Stimulated activated naive CD8-positive, alpha-beta T cell treated with anti-CD3 and anti-CD28 coated beads, Interleukin-15, amount 100 ng/mL, for 72 hours (primary cell): ENCODE results near the gene CLSTN3.

Source experiments
- ATAC-seq: fragments of 150-1000 bp; cut with Tn5 transposase; 2 replicates; pipeline ENCODE4 v1.10.0; 2021; ENCODE audit warnings: mild to moderate bottlenecking, moderate library complexity
- DNase-seq, 2 donors: peaks; one replicate each; pipeline ENCODE4 v3.0.0; 2021 to 2022
- H3K27ac Mint-ChIP-seq, 2 donors: one replicate each; pipeline ENCODE4 v1.8.0; 2022; ENCODE audit warnings: mild to moderate bottlenecking in 2 of 2, mixed read lengths in 2 of 2, moderate library complexity in 2 of 2
- H3K27me3 Mint-ChIP-seq: one replicate; pipeline ENCODE4 v1.8.0; 2022; ENCODE audit warnings: mixed read lengths
- H3K4me1 Mint-ChIP-seq: one replicate; pipeline ENCODE4 v1.8.0; 2022; ENCODE audit warnings: mild to moderate bottlenecking, mixed read lengths
- H3K4me3 Mint-ChIP-seq, 2 donors: one replicate each; pipeline ENCODE4 v1.8.0; 2022; ENCODE audit warnings: mild to moderate bottlenecking in 2 of 2, mixed read lengths in 2 of 2, moderate library complexity in 1 of 2
- H3K9me3 Mint-ChIP-seq, 2 donors: one replicate each; pipeline ENCODE4 v1.8.0; 2022; ENCODE audit warnings: mixed read lengths in 2 of 2

The CLSTN3 gene

DNA sequence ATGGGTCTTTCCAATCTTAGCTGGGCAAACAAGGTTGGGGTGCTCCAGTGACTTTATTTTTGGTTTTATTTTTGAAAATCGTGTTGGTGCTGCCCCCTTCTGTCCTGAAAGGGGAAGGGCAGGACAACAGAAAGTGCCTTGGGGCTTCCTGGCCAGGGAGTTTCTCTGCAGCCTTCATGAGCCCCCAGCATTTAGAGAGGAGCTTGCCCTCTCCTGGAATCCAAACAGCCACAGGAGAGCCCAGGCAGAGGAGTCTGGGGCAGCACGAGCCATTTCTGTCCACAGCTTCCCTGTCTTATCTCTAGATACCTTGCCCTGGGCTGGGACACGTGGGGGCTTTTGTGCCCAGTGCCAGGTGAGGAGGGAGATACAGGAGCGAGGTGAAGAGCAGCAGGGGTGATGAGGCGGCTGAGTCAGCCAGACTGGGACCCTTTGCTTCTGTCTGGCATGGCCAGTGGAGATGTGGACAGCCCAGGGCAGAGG, 16.7 kb upstream of the CLSTN3 start:
- H3K4me1 Mint-ChIP-seq = peaks cover 41% of the 10 kb centered on the region
- no peaks in the 10 kb centered on the region for H3K27me3 Mint-ChIP-seq
- no peaks in the 10 kb centered on the region for H3K9me3 Mint-ChIP-seq
- ATAC-seq (peak; percentile 10), DNase-seq (peak; percentile 28 to 41)
- H3K27ac Mint-ChIP-seq = no peak overlapping the region
- no peak overlapping the region for H3K4me3 Mint-ChIP-seq

- no peak for ATAC-seq
- no peak overlapping the region for H3K4me3 Mint-ChIP-seq
- H3K4me1 Mint-ChIP-seq = peaks cover 41% of the 10 kb centered on the region
- no peak overlapping the region for H3K27ac Mint-ChIP-seq
- H3K27me3 Mint-ChIP-seq = no peaks in the 10 kb centered on the region
- no peaks in the 10 kb centered on the region for H3K9me3 Mint-ChIP-seq
- DNase-seq = no peak
These were observed 16.2 kb upstream of the CLSTN3 start for GRCh38 chr12:7114008-7114407.

DNA sequence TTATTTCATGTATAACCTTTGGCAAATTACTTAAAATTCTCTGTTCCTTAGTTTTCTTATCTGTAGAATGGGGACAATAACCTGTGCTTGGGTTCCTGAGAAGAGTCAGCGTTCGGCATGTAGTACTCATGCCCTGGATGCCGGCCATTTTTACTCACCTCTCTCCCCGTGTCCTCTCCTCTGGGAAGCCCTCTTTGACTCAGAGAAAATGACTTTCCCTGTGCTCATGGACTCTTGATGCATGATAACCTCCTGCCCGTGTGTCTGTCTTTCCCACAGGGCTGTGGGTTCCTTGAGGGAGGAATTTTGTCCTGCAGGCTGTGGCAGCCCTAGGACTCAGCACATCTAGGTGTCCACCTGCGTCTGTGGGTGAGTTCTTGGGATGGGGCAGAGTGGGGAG, 15.3 kb upstream of the CLSTN3 start:
- H3K27me3 Mint-ChIP-seq = no peaks in the 10 kb centered on the region
- no peaks in the 10 kb centered on the region for H3K9me3 Mint-ChIP-seq
- ATAC-seq (no peak), DNase-seq (no peak)
- H3K27ac Mint-ChIP-seq = no peak overlapping the region
- H3K4me1 Mint-ChIP-seq = peaks cover 34% of the 10 kb centered on the region
- H3K4me3 Mint-ChIP-seq = no peak overlapping the region

DNA sequence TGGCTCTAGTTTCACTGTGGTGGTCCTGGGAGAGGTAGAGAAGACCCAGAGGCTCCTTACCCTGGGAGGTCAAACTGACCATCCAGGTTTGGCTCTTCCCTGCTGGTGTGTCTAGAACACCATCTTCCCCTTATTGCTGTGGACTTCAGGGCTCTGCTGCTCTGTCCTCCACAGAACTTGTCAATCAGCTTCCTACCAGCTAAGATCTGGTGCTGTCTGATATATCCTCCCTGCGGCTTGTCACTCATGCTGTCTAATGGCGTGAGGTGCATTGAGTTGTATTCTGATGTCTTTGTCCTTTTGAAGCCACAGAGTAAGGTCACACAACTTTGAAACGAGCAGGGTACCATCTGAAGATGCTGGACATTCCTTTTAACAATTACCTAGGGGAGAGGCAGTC, 14.0 kb upstream of the CLSTN3 start:
- Mint-ChIP-seq H3K27ac (no peak overlapping the region), H3K27me3 (no peaks in the 10 kb centered on the region), H3K9me3 (no peaks in the 10 kb centered on the region), H3K4me1 (peaks cover 21% of the 10 kb centered on the region), H3K4me3 (no peak overlapping the region)
- no peak for ATAC-seq
- DNase-seq = no peak

DNA sequence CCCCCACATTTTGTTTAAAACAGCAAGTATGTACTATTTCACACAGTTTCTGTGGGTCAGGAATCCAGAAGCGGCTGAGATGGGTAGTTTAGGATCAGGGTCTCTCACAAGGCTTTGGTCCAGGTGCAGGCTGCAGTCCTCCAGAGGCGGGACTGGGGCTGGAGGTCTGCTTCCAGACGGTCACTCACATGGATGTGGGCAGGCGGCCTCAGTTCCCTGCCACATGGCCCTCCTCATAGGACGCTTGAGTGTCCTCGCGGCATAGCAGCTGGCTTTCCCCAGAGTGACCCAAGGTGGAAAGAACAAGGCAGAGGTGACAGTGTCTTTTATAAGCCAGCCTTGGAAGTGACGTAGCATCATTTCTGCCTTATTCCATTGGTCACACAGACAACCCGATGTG, 13.3 kb upstream of the CLSTN3 start:
- Mint-ChIP-seq H3K4me3 (no peak overlapping the region), H3K27ac (no peak overlapping the region), H3K9me3 (no peaks in the 10 kb centered on the region), H3K27me3 (no peaks in the 10 kb centered on the region), H3K4me1 (peaks cover 17% of the 10 kb centered on the region)
- DNase-seq (no peak), ATAC-seq (no peak)

GRCh38 chr12:7117670-7118069, 12.5 kb upstream of the CLSTN3 start:
- no peaks in the 10 kb centered on the region for H3K9me3 Mint-ChIP-seq
- H3K4me3 Mint-ChIP-seq = no peak overlapping the region
- H3K4me1 Mint-ChIP-seq = peaks cover 17% of the 10 kb centered on the region
- no peaks in the 10 kb centered on the region for H3K27me3 Mint-ChIP-seq
- ATAC-seq (no peak), DNase-seq (no peak)
- peak overlapping the region in 1 of 2 donors; percentile 58 for H3K27ac Mint-ChIP-seq

DNA sequence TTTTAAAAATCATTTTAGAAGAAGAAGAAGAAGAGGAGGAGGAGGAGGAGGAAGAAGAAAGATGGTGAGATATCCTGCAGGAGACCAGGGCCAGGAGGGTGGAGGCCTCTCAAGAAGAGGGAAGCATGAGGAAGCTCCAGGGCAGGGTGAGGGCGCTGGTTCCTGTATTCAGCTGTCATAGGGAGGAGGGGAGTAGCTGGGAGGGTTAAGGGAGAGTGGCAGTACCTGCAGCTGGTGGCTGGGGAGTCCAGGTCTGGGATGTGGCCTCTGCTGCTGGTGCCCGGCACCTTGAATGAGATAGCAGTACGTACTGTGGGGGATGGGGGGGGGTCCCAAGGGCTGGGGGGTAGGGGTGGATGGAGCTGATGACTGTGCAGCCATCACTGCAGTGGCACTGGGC, 11.3 kb upstream of the CLSTN3 start:
- H3K4me1 Mint-ChIP-seq = peaks cover 11% of the 10 kb centered on the region
- no peaks in the 10 kb centered on the region for H3K27me3 Mint-ChIP-seq
- ATAC-seq (no peak), DNase-seq (no peak)
- no peak overlapping the region for H3K27ac Mint-ChIP-seq
- H3K9me3 Mint-ChIP-seq = no peaks in the 10 kb centered on the region
- no peak overlapping the region for H3K4me3 Mint-ChIP-seq

GRCh38 chr12:7120166-7120565, 10.0 kb upstream of the CLSTN3 start:
- Mint-ChIP-seq H3K4me1 (peaks cover 8% of the 10 kb centered on the region), H3K9me3 (no peaks in the 10 kb centered on the region), H3K27ac (no peak overlapping the region), H3K4me3 (no peak overlapping the region), H3K27me3 (no peaks in the 10 kb centered on the region)
- DNase-seq (no peak), ATAC-seq (no peak)

DNA sequence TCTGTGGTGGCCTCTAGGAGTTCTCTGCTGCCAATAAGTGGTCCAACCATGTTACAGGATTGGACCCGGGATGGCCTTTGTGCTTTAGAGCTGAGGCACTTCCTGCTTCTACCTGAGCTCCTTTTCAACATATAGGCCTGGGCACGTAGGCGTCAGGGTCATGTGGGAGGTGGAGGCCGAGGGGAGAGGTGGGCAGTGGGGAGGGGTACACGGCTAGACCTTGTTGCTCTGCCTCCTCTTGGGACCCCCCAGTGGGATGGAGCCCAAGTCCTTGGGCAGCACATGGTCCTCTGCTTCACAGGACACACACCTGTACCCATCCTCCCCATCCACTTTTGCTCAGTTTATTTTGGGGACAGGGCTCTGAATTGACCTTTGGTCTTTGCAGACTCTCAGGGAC, 8.8 kb upstream of the CLSTN3 start:
- H3K4me1 Mint-ChIP-seq = no peaks in the 10 kb centered on the region
- no peaks in the 10 kb centered on the region for H3K27me3 Mint-ChIP-seq
- H3K27ac Mint-ChIP-seq = no peak overlapping the region
- ATAC-seq = no peak
- H3K9me3 Mint-ChIP-seq = no peaks in the 10 kb centered on the region
- H3K4me3 Mint-ChIP-seq = no peak overlapping the region
- DNase-seq = no peak

GRCh38 chr12:7122811-7123769, 7.1 kb upstream of the CLSTN3 start:
- no peaks in the 10 kb centered on the region for H3K27me3 Mint-ChIP-seq
- H3K27ac Mint-ChIP-seq = no peak overlapping the region
- H3K4me3 Mint-ChIP-seq = no peak overlapping the region
- DNase-seq (no peak), ATAC-seq (no peak)
- no peaks in the 10 kb centered on the region for H3K9me3 Mint-ChIP-seq
- no peaks in the 10 kb centered on the region for H3K4me1 Mint-ChIP-seq

- no peak for ATAC-seq
- Mint-ChIP-seq H3K4me3 (no peak overlapping the region), H3K27me3 (no peaks in the 10 kb centered on the region), H3K27ac (no peak overlapping the region), H3K4me1 (peaks cover 7% of the 10 kb centered on the region), H3K9me3 (no peaks in the 10 kb centered on the region)
- DNase-seq = no peak
These were observed 6.2 kb upstream of the CLSTN3 start for GRCh38 chr12:7123806-7124522.

DNA sequence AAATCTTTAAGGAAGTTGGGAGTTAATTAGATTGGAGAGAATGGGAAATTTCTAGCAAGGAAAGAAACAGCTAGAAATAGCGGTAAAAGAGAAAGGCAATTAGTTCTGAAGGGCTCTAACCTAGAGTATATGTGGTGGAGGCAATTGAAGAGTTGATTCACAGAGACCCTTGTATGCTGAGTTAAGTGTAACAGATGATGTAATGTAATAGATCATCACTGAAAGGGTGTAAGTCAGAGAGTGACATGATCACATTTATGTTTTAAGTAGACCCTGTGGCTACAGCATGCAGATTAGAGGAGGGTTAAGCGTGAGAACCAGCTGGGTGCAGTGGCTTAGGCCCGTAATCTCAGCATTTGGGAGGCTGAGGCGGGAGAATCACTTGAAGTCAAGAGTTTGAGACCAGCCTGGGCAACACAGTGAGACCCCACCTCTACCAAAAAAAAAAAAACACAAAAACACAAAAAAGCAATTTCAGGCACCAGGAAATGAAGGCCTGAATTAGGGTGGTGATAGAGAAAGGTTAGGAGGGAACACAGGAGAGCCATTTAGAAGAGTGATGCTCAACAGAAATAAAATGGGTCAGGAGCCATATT, 4.4 kb upstream of the CLSTN3 start:
- no peak for ATAC-seq
- H3K9me3 Mint-ChIP-seq = no peaks in the 10 kb centered on the region
- no peak for DNase-seq
- no peak overlapping the region for H3K4me3 Mint-ChIP-seq
- H3K27ac Mint-ChIP-seq = peak overlapping the region in 1 of 2 donors; percentile 43
- no peaks in the 10 kb centered on the region for H3K27me3 Mint-ChIP-seq
- H3K4me1 Mint-ChIP-seq = peaks cover 24% of the 10 kb centered on the region

GRCh38 chr12:7127916-7128626, 2.1 kb upstream of the CLSTN3 start:
- Mint-ChIP-seq H3K9me3 (no peaks in the 10 kb centered on the region), H3K4me1 (peaks cover 45% of the 10 kb centered on the region), H3K27ac (peak overlapping the region in 1 of 2 donors; percentile 82), H3K4me3 (peak overlapping the region; percentile 6 to 39), H3K27me3 (no peaks in the 10 kb centered on the region)
- ATAC-seq (no peak), DNase-seq (no peak)

DNA sequence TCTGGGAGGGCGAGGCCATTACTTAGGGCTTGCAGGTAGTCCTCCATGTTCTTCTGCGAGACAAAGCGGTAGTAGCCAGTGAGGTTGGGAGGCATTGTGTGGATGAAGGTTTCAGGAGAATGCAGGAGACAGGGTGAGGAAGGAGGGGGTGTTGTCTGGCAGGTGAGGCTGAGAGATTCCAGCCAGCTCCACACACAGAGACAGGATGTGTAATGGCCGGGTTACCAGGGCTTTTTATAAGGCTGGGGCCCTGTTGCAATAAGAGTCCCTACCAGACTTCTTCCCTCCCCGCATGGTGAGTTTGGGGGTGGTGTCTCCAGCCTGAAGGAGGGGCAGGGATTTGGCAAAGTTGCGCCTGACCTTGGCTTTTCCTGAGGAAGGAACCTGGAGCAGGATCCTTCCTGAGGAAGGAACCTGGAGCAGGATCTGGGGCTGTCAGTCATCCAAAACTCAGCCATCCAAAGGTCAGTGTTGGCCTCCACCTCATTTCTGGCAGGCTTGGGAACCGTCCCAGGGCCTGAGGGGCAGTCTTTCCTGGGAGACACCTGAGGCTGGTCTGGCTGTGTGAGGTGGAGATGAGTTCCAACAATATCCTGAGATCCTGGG, 1.4 kb upstream of the CLSTN3 start, which contains the start of gene RBP5:
TSS of gene RBP5 (minus strand) at position 209 of the 606 bp plus-strand sequence. CDS start at position 95, 114 bp downstream.
- peaks cover 45% of the 10 kb centered on the region for H3K4me1 Mint-ChIP-seq
- DNase-seq (no peak), ATAC-seq (no peak)
- H3K9me3 Mint-ChIP-seq = no peaks in the 10 kb centered on the region
- H3K27me3 Mint-ChIP-seq = no peaks in the 10 kb centered on the region
- peak within 1 kb of the TSS in 1 of 2 donors; percentile 82 for H3K27ac Mint-ChIP-seq
- H3K4me3 Mint-ChIP-seq = peak within 1 kb of the TSS; percentile 91 to 93
